Smooth muscle cell (in vitro differentiated cells): Measurements from ENCODE around the gene UGT1A10. TPM values are rescaled to one million over a fixed set of nuclear protein-coding genes. Genes with fewer than 3 reads are reported as not detected.

Experiments
- DNase-seq: peaks from one replicate; lab custom pipeline; 2025; ENCODE audit not compliant: unreplicated experiment; lab: John Stamatoyannopoulos, UW
- H2AFZ ChIP-seq: fragments of 200-600 bp; sonication (generic); 2 replicates; pipeline ENCODE4 v1.6.0; 2016; ENCODE audit warnings: antibody characterized with exemption, low read depth, mild to moderate bottlenecking
- H3F3A ChIP-seq: fragments of 200-600 bp; sonication (generic); 2 replicates; pipeline ENCODE4 v1.6.0; 2017; ENCODE audit warnings: antibody characterized with exemption, low read depth
- H3K27ac ChIP-seq: fragments of 200-600 bp; sonication (generic); 2 replicates; pipeline ENCODE4 v1.5.1; 2016; ENCODE audit warnings: low read depth, mild to moderate bottlenecking
- H3K27me3 ChIP-seq: fragments of 200-600 bp; sonication (generic); 2 replicates; pipeline ENCODE4 v1.6.1; 2016; ENCODE audit warnings: low read depth, mild to moderate bottlenecking
- H3K36me3 ChIP-seq: fragments of 200-600 bp; sonication (generic); 2 replicates; pipeline ENCODE4 v1.5.1; 2016; ENCODE audit warnings: low read depth
- H3K4me1 ChIP-seq: fragments of 200-600 bp; sonication (generic); 2 replicates; pipeline ENCODE4 v1.5.1; 2016; ENCODE audit warnings: low read depth
- H3K4me2 ChIP-seq: fragments of 200-600 bp; sonication (generic); 2 replicates; pipeline ENCODE4 v1.6.0; 2016; ENCODE audit warnings: mild to moderate bottlenecking
- H3K4me3 ChIP-seq: fragments of 200-600 bp; sonication (generic); 2 replicates; pipeline ENCODE4 v1.5.1; 2016; ENCODE audit warnings: mild to moderate bottlenecking
- H3K79me2 ChIP-seq: fragments of 200-600 bp; sonication (generic); 2 replicates; pipeline ENCODE4 v1.6.0; 2016; ENCODE audit warnings: low read depth, mild to moderate bottlenecking
- H3K9ac ChIP-seq: fragments of 200-600 bp; sonication (generic); 2 replicates; pipeline ENCODE4 v1.6.0; 2016; ENCODE audit warnings: low read depth
- H3K9me3 ChIP-seq: fragments of 200-600 bp; sonication (generic); replicated peaks from 2 replicates; pipeline ENCODE4 v1.5.1; 2016; ENCODE audit warnings: low read depth
- H4K20me1 ChIP-seq: fragments of 200-600 bp; sonication (generic); 2 replicates; pipeline ENCODE4 v1.6.0; 2016; ENCODE audit warnings: low read depth
- CTCF ChIP-seq: fragments of 200-600 bp; sonication (generic); IDR thresholded peaks from 2 replicates; pipeline ENCODE4 v1.5.1; 2017; ENCODE audit warnings: borderline replicate concordance, mild to moderate bottlenecking, antibody characterized with exemption; ENCODE audit not compliant: insufficient read depth, poor library complexity, severe bottlenecking
- WGBS: methylation state at CpG from one replicate; pipeline ENCODE4 v1.1.7; 2016; ENCODE audit warnings: low lambda C conversion rate; 5-methylcytosine and 5-hydroxymethylcytosine counted together
- polyA plus RNA-seq: library from polyadenylated mRNA; unstranded; fragments of >200 nt; fragmentation: Nextera tagmentation; extraction: Ambion mirVana; gene quantifications from 2 replicates; pipeline ENCODE4 v1.2.1, GENCODE V29; 2016
- total RNA-seq: library from RNA; depleted of rRNA; stranded (reverse); fragments of >200 nt; gene quantifications from 2 replicates; pipeline ENCODE4 v1.2.3, GENCODE V29; 2014

The UGT1A10 gene
- total and polyA plus RNA-seq, 2 experiments from 2014 or later, result not detected

- no peaks in the 10 kb centered on the region for H3K79me2 ChIP-seq
These were observed 179.6 kb downstream of the UGT1A10 start for GRCh38 chr2:233815861-233816260.

GRCh38 chr2:233816334-233816733, 180.1 kb downstream of the UGT1A10 start:
- Histone ChIP-seq H3F3A (no peaks in the 10 kb centered on the region), H4K20me1 (no peaks in the 10 kb centered on the region), H3K4me3 (no peak overlapping the region), H3K27ac (no peak overlapping the region), H3K4me2 (no peak overlapping the region), H3K79me2 (no peaks in the 10 kb centered on the region), H3K9ac (no peak overlapping the region), H3K4me1 (no peaks in the 10 kb centered on the region), H3K36me3 (no peaks in the 10 kb centered on the region), H3K27me3 (no peaks in the 10 kb centered on the region), H3K9me3 (no peaks in the 10 kb centered on the region), H2AFZ (no peak overlapping the region)
- DNase-seq, result no peak
- no peak for TF ChIP-seq CTCF
- WGBS, result 64% methylated on average over 2 of the region's 2 CpGs

More at GRCh38 chr2:233815861-233816260, 179.6 kb downstream of the UGT1A10 start:
- 86% methylated on average over 6 of the region's 6 CpGs for WGBS
- Histone ChIP-seq H4K20me1 (no peaks in the 10 kb centered on the region), H3K4me2 (no peak overlapping the region), H3K9me3 (no peaks in the 10 kb centered on the region), H3K27me3 (no peaks in the 10 kb centered on the region), H2AFZ (no peak overlapping the region), H3K27ac (no peak overlapping the region), H3F3A (no peaks in the 10 kb centered on the region), H3K4me1 (no peaks in the 10 kb centered on the region), H3K9ac (no peak overlapping the region), H3K4me3 (no peak overlapping the region), H3K36me3 (no peaks in the 10 kb centered on the region)
- no peak for DNase-seq
- TF ChIP-seq CTCF, result no peak

GRCh38 chr2:233816771-233817170, 180.5 kb downstream of the UGT1A10 start:
- Histone ChIP-seq H3K79me2 (no peaks in the 10 kb centered on the region), H3K9ac (no peak overlapping the region)
- WGBS, result 52% methylated on average over 4 of the region's 4 CpGs

More at GRCh38 chr2:233816771-233817170, 180.5 kb downstream of the UGT1A10 start:
- no peaks in the 10 kb centered on the region for H3K27me3 ChIP-seq
- H3K4me3 ChIP-seq, result no peak overlapping the region
- DNase-seq, result no peak
- H3K9me3 ChIP-seq, result no peaks in the 10 kb centered on the region
- H3K4me2 ChIP-seq, result no peak overlapping the region
- no peak for TF ChIP-seq CTCF
- no peak overlapping the region for H3K27ac ChIP-seq
- H4K20me1 ChIP-seq, result no peaks in the 10 kb centered on the region
- H3F3A ChIP-seq, result no peaks in the 10 kb centered on the region
- H2AFZ ChIP-seq, result no peak overlapping the region
- H3K36me3 ChIP-seq, result no peaks in the 10 kb centered on the region
- H3K4me1 ChIP-seq, result no peaks in the 10 kb centered on the region
